IPS-NIHi7 (cell line): ENCODE data around the gene SRGAP3.

Experiments
- DNase-seq: peaks from one replicate; pipeline ENCODE4 v3.0.0; 2012; ENCODE audit warnings: mixed read lengths; ENCODE audit errors: extremely low spot score

SRGAP3 gene

GRCh38 chr3:9225268-9225667, 24.2 kb downstream of the SRGAP3 start:
- peak; percentile 32 for DNase-seq

GRCh38 chr3:9224490-9224889, 25.0 kb downstream of the SRGAP3 start:
- no peak for DNase-seq

- no peak for DNase-seq
These were observed 25.8 kb downstream of the SRGAP3 start for GRCh38 chr3:9223672-9224071.

- DNase-seq: no peak
These were observed 26.3 kb downstream of the SRGAP3 start for GRCh38 chr3:9222956-9223639.

- DNase-seq: no peak
These were observed 27.4 kb downstream of the SRGAP3 start for GRCh38 chr3:9222049-9222448.

GRCh38 chr3:9218514-9218846, 31.0 kb downstream of the SRGAP3 start:
- no peak for DNase-seq

GRCh38 chr3:9217784-9218513, 31.5 kb downstream of the SRGAP3 start:
- DNase-seq: no peak

- no peak for DNase-seq
These were observed 32.7 kb downstream of the SRGAP3 start for GRCh38 chr3:9216736-9217135.

GRCh38 chr3:9214599-9214998, 34.8 kb downstream of the SRGAP3 start:
- DNase-seq: no peak

- no peak for DNase-seq
These were observed 35.3 kb downstream of the SRGAP3 start for GRCh38 chr3:9214185-9214584.

GRCh38 chr3:9213019-9213634, 36.3 kb downstream of the SRGAP3 start:
- no peak for DNase-seq

GRCh38 chr3:9211155-9211950, 38.1 kb downstream of the SRGAP3 start:
- DNase-seq: no peak

- DNase-seq: no peak
These were observed 39.7 kb downstream of the SRGAP3 start for GRCh38 chr3:9209777-9210176.

GRCh38 chr3:9208605-9209152, 40.8 kb downstream of the SRGAP3 start:
- DNase-seq: no peak

GRCh38 chr3:9207116-9207763, 42.2 kb downstream of the SRGAP3 start:
- no peak for DNase-seq

GRCh38 chr3:9206287-9206686, 43.2 kb downstream of the SRGAP3 start:
- DNase-seq: no peak

GRCh38 chr3:9205345-9206143, 43.9 kb downstream of the SRGAP3 start:
- no peak for DNase-seq

- DNase-seq: peak; percentile 40
These were observed 45.0 kb downstream of the SRGAP3 start for GRCh38 chr3:9204253-9204992.

GRCh38 chr3:9203317-9203716, 46.1 kb downstream of the SRGAP3 start:
- DNase-seq: no peak

GRCh38 chr3:9202546-9202945, 46.9 kb downstream of the SRGAP3 start:
- no peak for DNase-seq
